Bronchial epithelial cell (primary cell): ENCODE measurements around the gene KRTAP12-4. TPM values are rescaled to one million over a fixed set of nuclear protein-coding genes. Genes with fewer than 3 reads are reported as not detected.
"Not testable (repeated sequence)": the region's sequence is repeated elsewhere in the genome, so short reads cannot be mapped to it uniquely, and the experiment has no call there.

Source experiments
- DNase-seq: peaks from one replicate; pipeline ENCODE4 v3.0.0-alpha.2; 2010; ENCODE audit warnings: low read depth
- FAIRE-seq: peaks from 2 replicates; lab custom pipeline; 2011; peaks lifted over from hg19 to GRCh38; lab: Jason Lieb, UNC
- H3K27me3 ChIP-seq: 2 replicates; pipeline ENCODE4 v1.5.1; 2011; ENCODE audit warnings: low read length; ENCODE audit not compliant: control insufficient read depth, insufficient read depth
- H3K36me3 ChIP-seq: 2 replicates; pipeline ENCODE4 v1.5.1; 2011; ENCODE audit warnings: low read length; ENCODE audit not compliant: control insufficient read depth, insufficient read depth
- H3K4me3 ChIP-seq: 2 replicates; pipeline ENCODE4 v1.5.1; 2011; ENCODE audit warnings: mild to moderate bottlenecking, low read depth, low read length, control low read depth
- CTCF ChIP-seq: IDR thresholded peaks from 2 replicates; pipeline ENCODE4 v1.5.1; 2011; ENCODE audit warnings: mild to moderate bottlenecking, moderate library complexity, low read length, control low read depth, inconsistent platforms; ENCODE audit not compliant: insufficient read depth, severe bottlenecking
- total RNA-seq: library from RNA; depleted of rRNA; stranded (reverse); fragments of >200 nt; gene quantifications from 2 replicates; pipeline ENCODE4 v1.2.1, GENCODE V29; 2014

KRTAP12-4 gene
- total RNA-seq, 1 donor from 2014 or later: not detected

GRCh38 chr21:44614161-44614631 lies 40.3 kb downstream of the KRTAP12-4 start:
- DNase-seq: no peak
- FAIRE-seq: no peak
- no peak for TF ChIP-seq CTCF
- Histone ChIP-seq H3K27me3 (no peaks in the 10 kb centered on the region), H3K4me3 (no peak overlapping the region), H3K36me3 (no peaks in the 10 kb centered on the region)

GRCh38 chr21:44613386-44614155 lies 40.9 kb downstream of the KRTAP12-4 start:
- FAIRE-seq (no peak), DNase-seq (no peak)
- no peaks in the 10 kb centered on the region for H3K27me3 ChIP-seq
- H3K4me3 ChIP-seq: no peak overlapping the region
- no peak for TF ChIP-seq CTCF
- H3K36me3 ChIP-seq: no peaks in the 10 kb centered on the region

GRCh38 chr21:44612669-44613229 lies 41.7 kb downstream of the KRTAP12-4 start:
- no peaks in the 10 kb centered on the region for H3K36me3 ChIP-seq
- no peak for FAIRE-seq
- no peak for DNase-seq
- no peak for TF ChIP-seq CTCF
- no peaks in the 10 kb centered on the region for H3K27me3 ChIP-seq
- H3K4me3 ChIP-seq: no peak overlapping the region

GRCh38 chr21:44612029-44612486 lies 42.4 kb downstream of the KRTAP12-4 start, which contains the start of gene KRTAP10-8:
Gene KRTAP10-8, plus strand, starts transcription at chr21:44612079. Its CDS starts 22 bp downstream, at chr21:44612101.
- DNase-seq (no peak), FAIRE-seq (no peak)

GRCh38 chr21:44611551-44611950 lies 42.9 kb downstream of the KRTAP12-4 start:
- Histone ChIP-seq H3K36me3 (no peaks in the 10 kb centered on the region), H3K27me3 (no peaks in the 10 kb centered on the region), H3K4me3 (no peak overlapping the region)
- FAIRE-seq (no peak), DNase-seq (no peak)
- TF ChIP-seq CTCF: no peak

More at GRCh38 chr21:44612029-44612486, 42.4 kb downstream of the KRTAP12-4 start, which contains the start of gene KRTAP10-8:
- no peak for TF ChIP-seq CTCF
- H3K27me3 ChIP-seq: no peaks in the 10 kb centered on the region
- H3K4me3 ChIP-seq: no peak within 1 kb of the TSS
- no peaks in the 10 kb centered on the region for H3K36me3 ChIP-seq

- not testable (repeated sequence) for H3K4me3 ChIP-seq, FAIRE-seq, DNase-seq, H3K36me3 ChIP-seq, H3K27me3 ChIP-seq
Measured at GRCh38 chr21:44610157-44610843, 44.2 kb downstream of the KRTAP12-4 start.
